ACHN (cell line): ENCODE data around the gene THRB.
A peak's percentile ranks its signal among the peaks of the same experiment; 100 is the strongest.

Experiments used
- DNase-seq: peaks from one replicate; pipeline ENCODE4 v3.0.0-alpha.2; 2015
- in situ Hi-C: cut with HindIII; loops from 2 replicates; pipeline ENCODE4 v1.10.0; 2017; ENCODE audit warnings: low sequenced_read_pairs, low pct_ligation_motif_present, low pct_unique_long_range_greater_than_20kb

THRB gene

DNA sequence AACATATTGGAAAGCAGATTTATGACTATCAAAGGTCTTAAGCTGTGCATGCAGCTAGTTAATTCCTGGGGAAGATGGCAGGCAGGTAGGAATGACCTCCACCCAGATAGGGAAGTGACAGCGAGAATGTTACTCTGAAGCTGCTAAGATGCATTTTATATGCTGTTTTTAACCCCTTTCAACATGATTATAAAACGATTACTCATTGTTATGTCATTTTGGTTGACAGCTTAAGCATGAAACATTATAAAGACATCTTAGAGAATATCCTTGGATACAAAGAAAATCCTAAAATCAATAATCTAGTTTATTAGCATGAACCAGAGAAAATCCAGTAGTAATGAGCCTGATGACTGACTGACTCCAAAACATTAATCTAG is 329.1 kb downstream of the THRB start:
- in situ Hi-C loops = no loop called here
- DNase-seq = no peak

GRCh38 chr3:24164967-24165602 is 329.6 kb downstream of the THRB start:
- no peak for DNase-seq
- in situ Hi-C loops = no loop called here

- DNase-seq = no peak
- in situ Hi-C loops = no loop called here
Observed at GRCh38 chr3:24162929-24163328, 331.7 kb downstream of the THRB start.

DNA sequence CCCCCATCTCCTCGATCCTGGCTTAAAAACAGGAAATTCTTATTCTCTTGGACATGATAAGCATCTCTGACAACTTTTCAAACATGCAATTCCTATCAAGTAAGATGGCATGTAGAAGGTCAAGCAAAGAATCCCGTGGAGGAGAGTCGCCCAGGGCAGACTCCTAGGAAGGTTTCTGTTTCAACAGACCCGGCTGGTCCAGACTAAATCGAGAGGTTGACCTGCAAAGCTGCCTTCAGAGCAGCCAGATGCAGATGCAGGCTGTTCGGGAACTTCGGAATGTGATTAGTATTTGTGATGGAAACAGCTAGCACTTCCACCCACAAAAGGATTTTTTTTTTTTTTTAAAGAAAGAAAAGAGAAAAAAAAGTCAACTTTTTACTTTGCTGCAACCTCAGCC is 332.8 kb downstream of the THRB start:
- DNase-seq = no peak
- in situ Hi-C loops = no loop called here

DNA sequence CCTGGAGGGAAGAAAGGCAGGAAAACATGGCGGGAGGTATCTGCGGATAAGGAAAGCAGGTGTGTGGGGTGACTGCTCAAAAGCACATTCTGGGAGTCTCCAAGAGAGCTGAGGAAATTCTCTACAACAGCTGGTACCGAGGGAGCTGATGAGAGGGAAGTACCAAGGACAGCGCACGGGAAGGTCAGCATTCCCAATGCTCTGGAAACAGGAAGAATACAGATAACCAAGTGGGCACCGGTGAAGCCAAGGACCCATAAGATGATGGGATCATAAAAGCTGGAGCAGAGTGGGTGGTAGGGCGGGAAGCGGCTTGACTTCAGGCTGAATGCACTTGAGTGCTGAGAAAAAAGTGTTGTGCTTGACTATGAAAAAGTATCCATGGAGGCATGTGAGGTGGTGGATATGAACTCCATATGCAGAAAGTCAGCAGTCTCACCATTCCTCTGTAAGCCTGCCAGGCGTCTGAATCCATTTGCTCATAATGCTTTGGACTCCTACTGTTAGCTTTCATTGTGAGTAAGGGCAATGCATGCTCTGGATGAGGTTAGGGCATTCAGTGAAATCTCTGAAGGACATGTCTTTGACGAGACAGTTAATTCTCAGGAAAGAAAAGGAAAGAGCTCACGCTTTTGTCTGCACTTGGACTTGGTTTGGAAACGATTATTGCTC is 334.1 kb downstream of the THRB start:
- peak; percentile 31 for DNase-seq
- in situ Hi-C loops = no loop called here

- in situ Hi-C loops = no loop called here
- DNase-seq = no peak
Observed at GRCh38 chr3:24158761-24159454, 335.7 kb downstream of the THRB start.

GRCh38 chr3:24157106-24157505 is 337.5 kb downstream of the THRB start:
- DNase-seq = no peak
- in situ Hi-C loops = no loop called here

DNA sequence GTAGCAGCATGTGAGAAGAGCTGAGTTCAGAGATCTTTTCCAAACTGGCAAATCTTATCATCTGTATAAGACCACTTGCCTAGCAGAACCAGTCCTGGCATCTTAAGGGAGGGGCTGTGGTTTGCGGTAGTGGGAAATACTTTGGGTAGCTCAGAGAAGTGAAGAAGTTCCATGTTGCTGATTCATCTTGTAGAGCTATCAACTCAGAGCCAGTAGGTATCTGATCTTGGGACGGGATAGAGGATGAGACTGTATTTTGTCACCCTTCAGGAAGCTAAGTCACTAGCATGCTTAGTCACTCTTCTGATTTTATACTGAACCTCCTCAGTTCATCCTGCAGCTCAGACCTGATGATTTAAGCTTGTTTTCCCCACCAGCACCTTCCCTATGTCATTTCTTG is 338.2 kb downstream of the THRB start:
- DNase-seq = peak; percentile 83
- in situ Hi-C loops = no loop called here

DNA sequence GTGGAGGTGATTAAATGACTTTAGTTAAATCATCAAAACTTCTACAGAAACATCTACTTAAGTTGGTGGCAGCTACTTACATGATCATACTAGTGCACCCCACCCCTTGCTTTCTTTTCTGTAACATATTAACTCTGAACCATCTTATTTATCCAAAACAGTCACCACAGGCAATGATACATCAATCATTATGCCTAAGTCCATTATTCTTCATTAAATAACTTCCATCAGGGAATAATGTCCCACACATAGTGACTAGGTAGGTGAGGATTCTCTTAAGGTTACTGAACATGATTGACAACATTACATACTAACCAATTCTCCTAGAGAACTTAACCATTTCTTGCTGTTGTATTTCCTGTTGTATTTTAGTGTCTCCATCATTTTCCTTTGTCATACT is 339.4 kb downstream of the THRB start:
- in situ Hi-C loops = no loop called here
- DNase-seq = no peak

DNA sequence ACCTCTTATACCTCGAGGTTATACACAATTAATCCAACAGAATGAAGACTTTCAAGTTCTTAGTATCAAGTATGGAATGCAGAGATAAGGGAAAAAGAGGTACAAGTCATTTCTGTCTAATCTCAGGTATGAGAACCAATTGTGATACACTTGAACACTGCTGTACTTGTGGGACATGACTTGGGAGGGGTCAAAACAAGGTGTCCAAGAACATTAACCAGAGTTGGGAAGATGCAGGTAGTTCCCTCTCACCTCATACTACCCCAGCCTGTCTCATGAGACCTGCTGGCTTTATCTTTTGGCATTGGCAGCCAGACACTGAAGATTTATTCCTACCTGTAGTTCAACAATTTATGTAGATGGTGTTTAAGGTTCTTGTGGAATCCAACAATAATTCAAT is 339.9 kb downstream of the THRB start:
- in situ Hi-C loops = no loop called here

GRCh38 chr3:24154013-24154695 is 340.5 kb downstream of the THRB start:
- no peak for DNase-seq
- in situ Hi-C loops = no loop called here

More for the DNA sequence above, 339.9 kb downstream of the THRB start:
- DNase-seq = no peak

DNA sequence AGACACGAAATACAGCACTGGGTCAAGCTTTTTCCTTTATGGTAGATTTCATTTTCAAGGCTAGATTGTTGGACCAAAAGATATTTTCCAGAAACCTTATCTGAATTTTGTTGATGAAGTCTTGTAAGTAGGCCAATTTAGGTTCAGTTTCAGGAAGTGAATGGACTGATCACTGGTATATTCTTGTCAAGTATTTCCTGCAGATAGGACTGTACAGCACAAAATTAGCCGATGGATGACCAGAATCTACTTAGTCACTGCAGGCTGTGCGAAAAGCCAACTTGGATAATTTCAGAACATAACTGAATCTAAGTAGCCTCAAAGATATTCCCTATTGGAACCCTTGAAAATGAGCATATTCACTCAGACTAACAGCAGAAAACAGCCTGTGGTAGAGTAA is 343.1 kb downstream of the THRB start:
- in situ Hi-C loops = no loop called here
- DNase-seq = no peak

- in situ Hi-C loops = no loop called here
- peak; percentile 15 for DNase-seq
Observed at GRCh38 chr3:24149032-24149431, 345.6 kb downstream of the THRB start.

GRCh38 chr3:24145981-24146822 is 348.4 kb downstream of the THRB start:
- peak; percentile 61 for DNase-seq
- in situ Hi-C loops = no loop called here

- no peak for DNase-seq
- in situ Hi-C loops = no loop called here
Observed at GRCh38 chr3:24145481-24145880, 349.2 kb downstream of the THRB start.

DNA sequence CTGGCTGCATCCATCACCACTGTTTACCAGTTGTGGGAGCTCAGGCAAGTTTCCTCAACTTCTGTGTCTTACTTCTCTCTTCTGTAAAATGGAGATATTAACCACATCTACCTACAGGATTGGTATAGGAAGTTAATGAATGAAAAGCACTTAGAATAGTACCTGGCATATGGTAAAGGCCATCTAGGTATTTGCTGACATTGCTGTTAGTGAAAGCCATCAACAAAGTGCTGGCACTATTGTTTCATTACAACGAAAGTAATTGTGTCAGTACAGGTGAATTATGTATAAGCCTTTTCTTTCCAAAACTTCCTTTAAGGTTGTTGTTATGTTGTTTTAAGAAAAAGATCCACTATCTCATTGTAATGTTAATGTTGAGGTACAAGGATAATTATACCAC is 352.5 kb downstream of the THRB start:
- in situ Hi-C loops = no loop called here
- no peak for DNase-seq

GRCh38 chr3:24141548-24141947 is 353.1 kb downstream of the THRB start:
- in situ Hi-C loops = no loop called here
- no peak for DNase-seq

- DNase-seq = no peak
- in situ Hi-C loops = no loop called here
Observed at GRCh38 chr3:24139463-24140412, 354.9 kb downstream of the THRB start.
